ENCODE data around the gene UCKL1. TPM values are rescaled to one million over a fixed set of nuclear protein-coding genes. Genes with fewer than 3 reads are reported as not detected.

UCKL1 gene
- 27.1 and 35.0 TPM in 2 replicates for total RNA-seq (2014; rRNA removed; shearing (Covaris generic))

GRCh38 chr20:63955827-63956663 lies at the start of gene UCKL1:
Gene UCKL1, minus strand, starts transcription at chr20:63956416. Its CDS starts 44 bp downstream, at chr20:63956372.
- DNase-seq = peak; percentile 94 to 97
- H3K27me3 ChIP-seq = no peaks in the 10 kb centered on the region
- H3K27ac ChIP-seq = peak within 1 kb of the TSS; percentile 86
- no peaks in the 10 kb centered on the region for H3K9me3 ChIP-seq (replicated peaks)
- peak within 1 kb of the TSS; percentile 94 for H3K4me3 ChIP-seq
- peaks cover 5% of the 10 kb centered on the region; the same call in 1 of the 2 replicates for H3K4me1 ChIP-seq
- no peaks in the 10 kb centered on the region for H3K36me3 ChIP-seq

DNA sequence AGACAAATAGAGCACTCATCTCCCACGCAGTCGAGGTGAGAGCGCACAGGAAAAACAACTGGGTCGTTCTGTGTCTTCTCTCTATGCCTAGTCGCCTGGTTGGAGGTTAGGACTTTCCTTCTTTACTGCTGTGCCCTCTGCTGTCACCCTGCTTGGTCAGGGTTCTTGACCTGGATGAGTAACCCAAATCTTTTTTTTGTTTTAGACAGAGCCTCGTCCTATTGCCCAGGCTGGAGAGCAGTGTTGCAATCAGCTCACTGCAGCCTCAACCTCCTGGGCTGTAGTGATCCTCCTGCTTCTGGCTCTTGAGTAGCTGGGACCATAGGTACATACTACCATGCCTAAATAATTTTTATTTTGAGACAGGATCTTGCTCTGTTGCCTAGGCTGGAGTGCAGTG lies 49.2 kb upstream of the UCKL1 start:
- H3K27ac ChIP-seq = no peak overlapping the region
- no peak for DNase-seq
- H3K9me3 ChIP-seq (replicated peaks) = peaks cover 5% of the 10 kb centered on the region; the same call in 1 of the 2 replicates
- H3K4me3 ChIP-seq = no peak overlapping the region
- no peaks in the 10 kb centered on the region for H3K27me3 ChIP-seq
- H3K4me1 ChIP-seq = peaks cover 9% of the 10 kb centered on the region; the same call in 1 of the 2 replicates
- peaks cover 91% of the 10 kb centered on the region for H3K36me3 ChIP-seq

DNA sequence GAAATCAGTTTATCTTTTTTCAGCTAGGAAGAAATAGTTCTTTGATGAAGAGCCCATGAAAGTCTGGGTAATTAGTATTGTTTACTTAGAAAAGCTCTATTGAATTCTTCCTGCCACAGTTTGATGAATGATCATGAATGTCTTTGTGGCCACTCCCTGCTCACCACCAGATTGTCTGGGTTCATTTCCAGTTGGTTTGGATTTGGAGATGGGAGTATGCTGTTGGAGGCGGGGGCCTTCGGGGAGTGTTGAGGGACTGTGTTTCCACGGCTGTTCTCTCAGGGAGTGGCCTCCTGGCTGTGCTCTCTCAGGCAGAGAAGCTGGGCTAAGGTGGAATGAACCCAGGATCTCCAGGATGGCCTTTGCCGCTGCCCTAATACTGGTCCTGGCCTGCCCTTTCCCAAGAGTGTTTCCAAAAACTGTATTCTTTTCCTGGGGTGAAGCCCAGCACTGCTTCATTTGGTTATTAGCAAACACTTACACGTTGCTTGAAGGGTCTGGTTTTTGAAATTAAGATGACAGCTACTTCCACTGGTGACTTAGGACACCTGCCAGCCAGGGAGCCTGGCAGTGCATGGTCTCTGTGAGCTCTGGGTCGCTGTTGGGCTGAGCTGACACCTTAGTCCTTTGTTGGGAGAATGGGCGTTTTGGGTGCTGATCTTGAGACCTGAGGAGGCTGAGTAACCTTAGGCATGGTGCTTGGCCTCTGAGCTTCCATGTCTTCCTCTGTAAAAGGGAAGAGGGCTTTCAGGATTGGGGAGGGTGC lies 47.9 kb upstream of the UCKL1 start:
- Histone ChIP-seq H3K27ac (no peak overlapping the region), H3K36me3 (peaks cover 89% of the 10 kb centered on the region), H3K4me3 (no peak overlapping the region), H3K4me1 (peaks cover 9% of the 10 kb centered on the region; the same call in 1 of the 2 replicates), H3K9me3 (replicated peaks) (peaks cover 5% of the 10 kb centered on the region; the same call in 1 of the 2 replicates), H3K27me3 (no peaks in the 10 kb centered on the region)
- DNase-seq = peak in 1 of 2 experiments; percentile 34

- Histone ChIP-seq H3K27ac (no peak overlapping the region), H3K9me3 (replicated peaks) (no peaks in the 10 kb centered on the region), H3K27me3 (no peaks in the 10 kb centered on the region), H3K4me1 (peaks cover 9% of the 10 kb centered on the region; the same call in 1 of the 2 replicates), H3K36me3 (peaks cover 88% of the 10 kb centered on the region), H3K4me3 (no peak overlapping the region)
- peak; percentile 77 to 90 for DNase-seq
These were observed 45.4 kb upstream of the UCKL1 start for GRCh38 chr20:64001607-64002011.

- H3K9me3 ChIP-seq (replicated peaks) = no peaks in the 10 kb centered on the region
- no peak for DNase-seq
- H3K27ac ChIP-seq = no peak overlapping the region
- peaks cover 90% of the 10 kb centered on the region for H3K36me3 ChIP-seq
- no peak overlapping the region for H3K4me3 ChIP-seq
- H3K27me3 ChIP-seq = no peaks in the 10 kb centered on the region
- peaks cover 9% of the 10 kb centered on the region; the same call in 1 of the 2 replicates for H3K4me1 ChIP-seq
These were observed 44.7 kb upstream of the UCKL1 start for GRCh38 chr20:64000906-64001305.

GRCh38 chr20:63982937-63983336 lies 26.7 kb upstream of the UCKL1 start:
- peaks cover 48% of the 10 kb centered on the region for H3K36me3 ChIP-seq
- H3K4me1 ChIP-seq = peaks cover 11% of the 10 kb centered on the region
- no peak for DNase-seq
- no peaks in the 10 kb centered on the region for H3K27me3 ChIP-seq
- no peak overlapping the region for H3K27ac ChIP-seq
- no peak overlapping the region for H3K4me3 ChIP-seq
- no peaks in the 10 kb centered on the region for H3K9me3 ChIP-seq (replicated peaks)

- no peaks in the 10 kb centered on the region for H3K9me3 ChIP-seq (replicated peaks)
- H3K4me1 ChIP-seq = peaks cover 17% of the 10 kb centered on the region
- DNase-seq = peak; percentile 99 to 100
- H3K4me3 ChIP-seq = peak within 1 kb of the TSS; percentile 87
- H3K27me3 ChIP-seq = peaks cover 2% of the 10 kb centered on the region; the same call in 1 of the 2 replicates
- H3K36me3 ChIP-seq = peaks cover 32% of the 10 kb centered on the region
- peak within 1 kb of the TSS; percentile 86 for H3K27ac ChIP-seq
These were observed 24.9 kb upstream of the UCKL1 start, which contains the start of gene PRPF6 for GRCh38 chr20:63980806-63981728. Gene PRPF6, plus strand, starts transcription at chr20:63981132. Its CDS starts 114 bp downstream, at chr20:63981246.

DNA sequence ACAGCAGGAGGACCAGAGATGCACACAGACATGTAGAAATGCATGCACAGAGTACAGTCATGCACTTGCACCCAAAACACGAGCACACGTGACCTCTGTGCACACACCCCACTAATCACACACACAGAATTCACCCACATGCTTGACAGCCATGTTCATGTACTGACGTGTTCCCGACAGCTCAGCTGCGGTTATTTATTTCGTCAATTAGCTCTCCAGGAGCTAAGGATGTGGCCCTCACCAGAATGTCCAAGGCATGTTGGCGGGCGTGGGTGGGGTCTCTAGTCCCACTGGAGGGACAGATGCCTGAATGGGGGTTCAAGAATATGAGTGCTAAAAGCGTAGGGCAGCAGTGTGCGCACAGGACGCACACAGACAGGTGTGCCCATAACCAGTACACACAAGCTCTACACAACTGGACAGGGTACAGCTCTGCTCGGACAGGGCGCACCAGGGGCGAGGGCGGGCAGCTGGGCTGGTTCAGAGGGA lies 24.1 kb upstream of the UCKL1 start:
- H3K27me3 ChIP-seq = peaks cover 2% of the 10 kb centered on the region; the same call in 1 of the 2 replicates
- peak overlapping the region; percentile 86; the same call in 1 of the 2 replicates for H3K27ac ChIP-seq
- no peak for DNase-seq
- no peaks in the 10 kb centered on the region for H3K9me3 ChIP-seq (replicated peaks)
- H3K4me3 ChIP-seq = peak overlapping the region; percentile 87
- peaks cover 26% of the 10 kb centered on the region for H3K36me3 ChIP-seq
- peaks cover 17% of the 10 kb centered on the region for H3K4me1 ChIP-seq

- H3K27me3 ChIP-seq = peaks cover 2% of the 10 kb centered on the region; the same call in 1 of the 2 replicates
- peaks cover 18% of the 10 kb centered on the region for H3K4me1 ChIP-seq
- no peaks in the 10 kb centered on the region for H3K9me3 ChIP-seq (replicated peaks)
- H3K36me3 ChIP-seq = peaks cover 20% of the 10 kb centered on the region
- DNase-seq = peak in 1 of 2 experiments; percentile 48
- H3K27ac ChIP-seq = peak within 1 kb of the TSS; percentile 86; the same call in 1 of the 2 replicates
- H3K4me3 ChIP-seq = peak within 1 kb of the TSS; percentile 87
These were observed 23.5 kb upstream of the UCKL1 start, which contains the start of gene SAMD10 for GRCh38 chr20:63979557-63980316. Gene SAMD10, minus strand, starts transcription at chr20:63979642. Its CDS starts 175 bp downstream, at chr20:63979467.

- Histone ChIP-seq H3K36me3 (peaks cover 14% of the 10 kb centered on the region), H3K27ac (no peak overlapping the region), H3K4me3 (no peak overlapping the region), H3K27me3 (peaks cover 2% of the 10 kb centered on the region; the same call in 1 of the 2 replicates), H3K4me1 (peaks cover 20% of the 10 kb centered on the region), H3K9me3 (replicated peaks) (no peaks in the 10 kb centered on the region)
- DNase-seq = no peak
These were observed 23.0 kb upstream of the UCKL1 start for GRCh38 chr20:63979229-63979556.

- Histone ChIP-seq H3K4me1 (peaks cover 20% of the 10 kb centered on the region), H3K27ac (no peak overlapping the region)
- DNase-seq = peak in 1 of 2 experiments; percentile 18
These were observed 22.4 kb upstream of the UCKL1 start for GRCh38 chr20:63978319-63979228.

GRCh38 chr20:63977739-63978276 lies 21.6 kb upstream of the UCKL1 start:
- Histone ChIP-seq H3K9me3 (replicated peaks) (no peaks in the 10 kb centered on the region), H3K4me1 (peaks cover 20% of the 10 kb centered on the region), H3K27me3 (peaks cover 2% of the 10 kb centered on the region; the same call in 1 of the 2 replicates), H3K27ac (no peak overlapping the region), H3K36me3 (peaks cover 4% of the 10 kb centered on the region), H3K4me3 (no peak overlapping the region)
- peak; percentile 66 to 68 for DNase-seq

More at GRCh38 chr20:63978319-63979228, 22.4 kb upstream of the UCKL1 start:
- Histone ChIP-seq H3K4me3 (no peak overlapping the region), H3K9me3 (replicated peaks) (no peaks in the 10 kb centered on the region), H3K36me3 (peaks cover 8% of the 10 kb centered on the region), H3K27me3 (peaks cover 2% of the 10 kb centered on the region; the same call in 1 of the 2 replicates)

Measured in SJCRH30 (cell line).